ENCODE measurements around the gene GRM7.
A peak's percentile ranks its signal among the peaks of the same experiment; 100 is the strongest.

Gene GRM7

DNA sequence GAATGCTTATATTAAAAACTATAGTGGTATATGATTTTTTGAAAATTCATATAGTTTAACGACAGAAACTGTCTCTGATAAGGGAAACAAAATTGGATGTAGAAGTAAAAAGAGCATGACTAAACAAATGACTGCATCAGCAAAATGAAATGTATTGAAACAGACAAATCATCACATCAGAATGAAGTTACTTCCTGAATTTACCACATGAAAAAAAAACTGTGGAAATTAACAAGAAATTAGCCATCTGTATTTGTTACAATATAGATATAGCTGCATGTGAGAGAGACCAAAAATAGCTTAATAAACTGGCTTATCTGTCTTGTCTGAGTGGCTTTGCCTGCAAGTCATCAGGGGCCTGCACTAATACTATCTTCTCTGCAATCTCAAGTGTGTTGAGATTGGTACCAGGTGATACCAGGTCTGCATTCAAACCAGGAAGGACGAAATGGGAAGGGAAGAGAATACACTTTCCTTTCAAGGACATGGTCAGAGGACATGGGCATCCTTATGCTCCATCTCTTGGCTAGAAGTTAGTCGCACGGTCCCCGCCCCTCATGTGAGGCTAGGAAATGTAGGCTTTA is 388.7 kb downstream of the GRM7 start:
- DNase-seq, result no peak

DNA sequence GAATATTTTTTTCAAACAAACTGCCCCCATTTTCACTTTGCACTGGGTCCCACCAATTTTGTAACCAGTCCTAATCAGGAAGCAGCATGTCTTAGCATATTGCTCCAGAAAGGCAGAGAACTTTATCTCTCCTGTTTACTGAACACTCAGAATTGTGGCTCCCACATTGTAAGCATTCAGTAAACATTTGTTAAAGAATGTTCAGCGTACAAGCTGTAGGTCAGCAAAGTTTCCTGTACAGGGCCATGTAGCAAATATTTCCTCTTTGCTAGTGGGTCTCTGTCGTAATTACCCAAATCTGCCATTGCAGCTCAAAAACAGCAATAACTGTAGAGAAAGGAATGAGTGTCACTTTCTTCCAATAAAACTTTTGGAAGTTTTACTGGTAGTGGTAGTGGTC is 393.3 kb downstream of the GRM7 start:
- DNase-seq, result no peak

DNA sequence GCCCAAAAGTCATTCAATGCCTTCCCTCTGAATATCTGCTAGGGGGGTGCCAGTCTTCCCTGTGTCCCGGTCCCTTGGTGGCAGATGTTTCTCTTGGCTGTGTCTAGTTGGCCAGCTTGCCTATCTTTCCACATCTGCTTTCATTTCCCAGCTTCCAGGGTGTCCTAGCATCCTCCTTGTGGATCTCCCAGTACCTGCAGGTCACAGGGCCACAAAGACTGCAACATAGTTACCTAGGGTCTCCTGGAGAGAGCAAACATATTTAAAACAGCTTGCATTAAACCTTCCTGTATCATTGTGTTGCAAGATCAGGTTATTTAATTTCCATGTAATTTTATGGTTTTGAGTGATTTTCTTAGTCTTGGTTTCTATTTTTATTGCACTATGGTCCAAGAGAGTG is 400.1 kb downstream of the GRM7 start:
- DNase-seq, result no peak

DNA sequence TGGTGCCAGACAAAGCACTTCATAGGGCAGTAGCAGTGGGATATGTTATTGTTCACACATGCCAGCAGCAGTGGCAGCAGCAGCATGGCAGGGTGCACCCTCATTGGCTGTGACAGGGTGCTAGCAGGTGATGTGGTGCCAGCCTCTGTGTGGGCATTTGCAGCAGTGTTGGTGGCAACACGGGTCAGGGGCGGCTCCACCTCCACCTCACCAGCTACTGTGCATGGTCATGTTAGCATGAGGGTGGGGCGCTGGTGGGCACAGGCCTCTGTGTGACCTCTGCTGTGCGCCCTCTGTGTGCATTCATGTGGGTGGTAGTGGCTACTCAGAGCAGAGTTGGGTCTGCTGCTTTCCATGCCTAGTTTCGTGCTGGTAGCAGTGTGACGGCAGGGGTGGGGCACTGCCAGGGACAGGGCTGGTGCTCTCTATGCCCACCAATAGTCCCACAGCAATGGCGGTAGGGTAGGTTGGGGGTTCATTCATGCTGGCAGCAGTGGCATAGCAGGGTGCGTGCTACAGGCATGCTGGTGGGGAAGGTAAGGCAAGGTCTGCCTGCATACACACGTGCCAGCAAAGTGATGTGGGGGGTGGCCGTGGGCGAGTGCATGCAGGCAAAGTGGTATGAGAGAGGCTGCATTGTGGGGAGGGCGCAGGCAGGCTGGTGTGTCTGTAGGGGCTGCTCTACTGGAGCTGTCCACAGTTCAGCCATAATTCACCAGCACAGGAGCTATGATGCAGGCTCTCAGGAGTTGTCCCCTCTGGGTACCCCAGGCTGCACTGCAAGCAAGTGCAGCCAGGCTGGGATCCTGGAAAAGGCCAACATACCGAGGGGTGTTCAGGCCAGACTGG is 402.7 kb downstream of the GRM7 start:
- DNase-seq, result no peak

DNA sequence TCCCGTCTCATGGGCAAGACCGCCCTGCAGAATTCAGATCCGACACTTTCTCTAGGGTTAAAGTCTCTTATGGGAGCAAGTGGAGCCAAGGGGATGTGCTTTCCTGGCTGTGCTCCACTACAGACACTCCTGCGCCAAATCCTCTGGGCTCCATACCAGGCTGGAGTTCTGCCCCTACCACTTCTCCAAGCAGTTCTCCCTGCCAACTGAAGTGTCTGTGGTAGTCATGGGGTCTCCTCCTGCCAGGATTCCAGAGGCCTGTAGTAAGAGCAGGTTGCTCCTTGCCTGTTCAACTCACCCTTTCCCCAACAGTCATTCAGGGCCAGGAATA is 403.2 kb downstream of the GRM7 start:
- no peak for DNase-seq

GRCh38 chr3:7265736-7266135 is 404.8 kb downstream of the GRM7 start:
- DNase-seq, result no peak

GRCh38 chr3:7266551-7266950 is 405.6 kb downstream of the GRM7 start:
- DNase-seq, result no peak

DNA sequence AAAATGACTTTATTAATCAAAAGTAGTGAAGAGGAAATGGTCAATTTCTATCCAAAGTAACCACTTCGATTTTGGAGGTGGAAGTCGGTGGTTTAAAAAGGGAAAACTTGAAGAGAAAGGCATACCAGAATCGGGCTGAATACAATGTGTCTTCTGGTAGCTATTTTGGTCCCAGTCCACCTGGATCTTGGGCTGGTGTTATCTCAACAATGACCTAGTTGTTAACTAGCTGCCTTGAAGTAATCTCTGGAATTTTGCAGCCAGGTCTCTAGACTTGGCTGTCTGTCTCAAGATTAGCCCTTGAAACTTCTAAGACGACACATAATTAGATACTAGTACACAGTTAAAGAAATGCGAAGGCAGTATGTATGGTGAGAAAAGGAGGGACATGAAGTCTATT is 409.8 kb downstream of the GRM7 start:
- DNase-seq, result no peak

DNA sequence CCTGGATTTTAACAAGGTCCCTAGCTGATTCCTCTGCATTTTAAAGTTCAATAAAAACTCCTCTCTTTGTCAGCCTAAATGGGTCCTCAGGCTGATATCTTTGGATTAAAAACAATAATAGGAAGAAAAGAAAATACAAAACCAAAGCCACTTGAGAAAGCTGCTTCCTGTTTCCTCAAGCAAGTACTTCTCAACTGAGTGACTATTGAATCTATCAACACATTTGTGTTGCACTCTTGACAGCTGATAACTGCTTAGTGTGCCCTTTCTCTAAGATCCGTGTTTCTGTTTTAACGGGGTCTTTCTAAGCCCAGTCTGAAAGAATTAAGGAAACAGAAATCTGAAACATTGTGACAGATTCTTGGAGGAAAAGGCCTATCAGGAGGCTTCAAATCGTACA is 410.7 kb downstream of the GRM7 start:
- DNase-seq, result no peak

DNA sequence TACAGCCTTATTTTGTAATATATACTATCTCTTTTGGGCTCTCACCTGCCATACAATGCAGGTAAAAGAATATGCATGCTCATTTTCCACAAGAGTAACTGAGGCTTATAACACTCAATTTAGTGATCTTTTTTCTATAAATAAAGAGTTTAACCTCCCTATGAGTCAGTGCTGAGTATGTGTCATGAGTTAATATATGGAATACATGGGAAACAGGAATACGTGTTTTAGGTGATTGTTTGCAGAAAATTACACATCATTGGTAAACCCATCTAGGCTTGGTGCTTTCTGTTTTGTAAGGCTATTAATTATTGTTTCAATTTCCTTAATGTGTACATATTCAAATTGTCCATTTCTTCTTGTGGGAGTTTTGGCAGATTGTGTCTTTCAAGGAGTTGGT is 411.3 kb downstream of the GRM7 start:
- no peak for DNase-seq

GRCh38 chr3:7275396-7275795 is 414.5 kb downstream of the GRM7 start:
- no peak for DNase-seq

- DNase-seq, result no peak
Measured at GRCh38 chr3:7280318-7280717, 419.4 kb downstream of the GRM7 start.

DNA sequence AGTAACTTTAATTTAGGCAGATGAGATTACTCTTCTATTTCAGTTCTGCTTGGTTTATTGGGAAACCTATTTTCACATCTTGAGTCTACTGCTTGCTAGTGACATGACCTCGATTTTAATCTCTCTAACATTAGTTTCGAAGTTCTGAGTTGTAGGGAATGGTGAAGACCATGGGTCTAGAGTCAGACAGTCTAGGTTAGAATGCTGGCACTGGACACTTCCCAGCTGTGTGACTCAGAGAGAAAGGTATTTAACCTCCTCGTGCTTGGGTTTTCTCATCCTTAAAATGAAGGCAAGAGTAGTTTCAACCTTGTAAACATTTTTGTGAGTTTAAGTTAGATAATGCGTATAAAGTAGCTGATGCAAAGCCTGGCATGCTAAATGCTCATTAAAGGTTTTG is 422.1 kb downstream of the GRM7 start:
- peak; percentile 45 for DNase-seq

DNA sequence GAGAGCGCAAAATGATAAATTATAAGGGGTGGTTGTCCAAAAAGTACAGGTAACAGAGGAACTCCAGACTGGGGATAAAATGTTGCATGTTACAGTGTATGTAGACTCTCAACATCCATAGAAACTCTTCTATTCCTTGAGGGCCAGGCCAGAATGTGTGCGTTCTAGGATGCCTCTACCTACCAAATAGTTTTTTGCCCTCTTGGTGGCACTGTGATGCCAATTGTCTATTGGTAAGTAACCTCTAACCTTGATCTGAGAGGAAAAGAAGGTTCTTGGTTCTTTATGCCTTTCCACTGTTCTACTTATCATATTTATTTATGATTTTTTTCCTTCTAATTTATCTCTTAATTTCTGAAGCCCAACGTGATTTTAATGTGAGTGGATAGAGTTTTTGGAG is 424.6 kb downstream of the GRM7 start:
- DNase-seq, result no peak

GRCh38 chr3:7288133-7288532 is 427.2 kb downstream of the GRM7 start:
- no peak for DNase-seq

DNA sequence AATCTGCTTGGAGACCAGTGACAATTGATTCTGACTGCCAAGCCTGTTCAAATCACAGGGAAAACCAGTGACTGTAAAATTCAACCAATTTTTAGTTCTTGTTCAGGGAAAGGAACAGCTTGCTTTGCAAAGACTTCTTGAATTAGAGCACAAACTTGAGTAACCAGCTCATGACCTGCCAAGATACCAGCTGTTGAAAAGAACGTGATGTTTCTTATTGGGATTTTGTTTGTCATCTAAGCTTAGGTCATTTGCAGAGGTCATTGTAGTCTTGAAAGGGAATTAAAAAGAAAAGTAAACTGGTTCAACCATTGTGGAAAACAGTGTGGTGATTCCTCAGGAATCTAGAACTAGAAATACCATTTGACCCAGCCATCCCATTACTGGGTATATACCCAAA is 428.2 kb downstream of the GRM7 start:
- DNase-seq, result no peak

- no peak for DNase-seq
Measured at GRCh38 chr3:7290077-7290825, 429.3 kb downstream of the GRM7 start.

GRCh38 chr3:7292362-7292761 is 431.4 kb downstream of the GRM7 start:
- no peak for DNase-seq

DNA sequence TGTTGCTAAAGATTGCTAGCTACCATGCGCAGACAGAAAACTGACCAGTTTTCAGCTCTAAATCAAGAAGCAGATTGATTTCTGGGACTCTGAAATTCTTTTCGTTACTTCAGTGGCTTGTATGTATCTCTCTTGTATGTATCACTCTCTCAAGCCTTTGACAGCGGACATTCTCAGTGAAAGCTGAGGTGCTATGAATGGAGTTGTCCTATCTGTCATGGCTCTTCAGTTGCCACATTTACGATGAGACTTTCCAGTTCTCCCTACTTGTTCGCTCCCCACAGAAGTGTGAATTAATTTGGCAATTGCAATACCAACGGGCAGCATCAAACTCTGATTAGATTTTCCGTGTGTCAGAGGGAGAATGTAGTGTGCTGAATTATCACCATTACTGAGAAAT is 432.4 kb downstream of the GRM7 start:
- DNase-seq, result no peak

DNA sequence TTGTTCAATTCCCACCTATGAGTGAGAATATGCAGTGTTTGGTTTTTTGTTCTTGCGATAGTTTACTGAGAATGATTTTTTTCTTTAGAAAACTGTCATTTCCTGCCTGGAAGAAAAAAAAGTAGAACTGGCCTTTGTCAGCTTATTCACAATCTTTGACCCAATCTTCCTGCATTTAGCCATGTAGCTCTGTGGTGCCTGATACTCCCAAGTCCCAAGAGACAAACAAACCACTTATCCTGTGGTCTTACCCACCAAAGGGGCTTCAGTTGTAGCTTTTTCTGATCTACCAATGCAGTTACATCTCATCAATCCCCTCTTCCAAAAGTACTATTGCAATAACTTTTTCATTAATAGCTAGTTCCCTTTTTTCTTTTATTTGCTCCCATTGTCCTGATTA is 444.6 kb downstream of the GRM7 start:
- no peak for DNase-seq

GRCh38 chr3:7306901-7307300 is 446.0 kb downstream of the GRM7 start:
- no peak for DNase-seq

DNA sequence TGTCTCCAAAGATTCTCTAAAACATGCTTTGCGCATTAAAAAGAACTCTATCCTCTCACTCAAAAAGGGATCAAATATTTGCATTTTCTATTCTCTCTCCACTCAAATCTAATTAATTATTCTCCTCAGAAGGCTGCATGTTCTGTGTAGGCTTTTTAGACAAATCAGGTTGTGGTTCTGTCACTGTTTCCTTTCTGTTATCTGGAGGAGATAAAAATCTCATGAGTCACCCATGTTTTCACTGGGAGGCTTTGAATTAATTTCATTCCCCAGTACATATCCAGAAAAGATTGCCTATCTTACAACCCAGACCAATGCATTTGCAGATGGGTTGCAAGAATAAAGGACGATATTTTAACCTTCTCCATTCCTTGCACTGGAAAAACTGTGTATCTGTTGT is 446.5 kb downstream of the GRM7 start:
- DNase-seq, result peak; percentile 42

DNA sequence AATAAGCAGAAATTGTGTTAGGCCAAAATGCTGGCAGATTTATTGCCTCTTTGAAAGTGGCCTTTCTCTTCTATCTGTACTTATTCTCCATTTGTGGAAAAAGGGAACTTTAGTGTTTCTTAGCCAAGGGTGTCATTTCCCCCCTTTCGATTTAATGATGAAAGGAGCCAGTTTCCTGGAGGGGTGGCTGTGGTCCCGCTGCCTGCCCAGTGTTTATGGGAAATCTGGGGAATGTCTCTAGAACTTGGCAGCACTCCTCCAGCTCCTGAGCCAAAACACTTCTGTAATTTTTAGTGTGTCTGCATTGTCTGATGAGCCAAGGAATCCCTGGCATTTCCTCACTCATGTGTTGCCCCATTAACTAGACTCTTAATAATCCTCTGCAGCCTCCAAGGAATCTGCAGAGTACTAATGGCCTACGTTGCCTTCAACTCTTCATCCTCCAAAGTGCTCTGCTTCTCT is 448.8 kb downstream of the GRM7 start:
- DNase-seq, result peak; percentile 46

DNA sequence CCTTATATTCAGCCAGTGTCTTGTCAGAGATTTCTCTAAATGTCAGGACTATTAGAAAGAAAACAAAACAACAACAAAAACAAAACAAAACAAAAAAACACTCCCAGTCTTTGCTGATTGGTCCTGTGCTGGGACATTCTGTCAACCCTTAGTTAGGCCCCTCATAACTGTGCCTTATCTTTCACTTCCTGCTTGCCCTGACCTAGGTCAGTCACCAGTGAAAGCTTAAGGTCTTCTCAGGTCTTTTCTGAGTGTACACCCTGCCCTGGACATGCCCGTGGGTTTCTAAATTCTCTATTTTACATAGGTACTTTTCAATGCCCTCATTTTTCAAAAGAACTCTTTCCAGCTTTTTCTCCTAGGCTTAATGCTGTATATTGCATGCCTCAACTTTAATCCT is 454.1 kb downstream of the GRM7 start:
- no peak for DNase-seq
